GM23338 (cell line): ENCODE measurements around the gene KRTAP20-1. TPM values are rescaled to one million over a fixed set of nuclear protein-coding genes. Genes with fewer than 3 reads are reported as not detected.

Experiments used
- ATAC-seq: fragments of 200-7000 bp; cut with Tn5 transposase; 3 replicates; pipeline ENCODE4 v1.9.1; 2020
- DNase-seq: peaks from one replicate; pipeline ENCODE4 v3.0.0-alpha.2; 2015; ENCODE audit warnings: low spot score
- H2AFZ ChIP-seq: fragments of 200-600 bp; sonication (generic); 2 replicates; pipeline ENCODE4 v1.8.0; 2016; ENCODE audit warnings: antibody characterized with exemption, mild to moderate bottlenecking, moderate library complexity
- H3F3A ChIP-seq: fragments of 200-600 bp; sonication (generic); replicated peaks from 2 replicates; pipeline ENCODE4 v1.8.0; 2017; ENCODE audit warnings: antibody characterized with exemption, mixed run types, low read depth
- H3K27ac ChIP-seq: fragments of 200-600 bp; sonication (generic); 2 replicates; pipeline ENCODE4 v1.6.1; 2016; ENCODE audit warnings: low read depth
- H3K27me3 ChIP-seq: fragments of 200-600 bp; sonication (generic); 2 replicates; pipeline ENCODE4 v1.8.0; 2016; ENCODE audit warnings: mild to moderate bottlenecking, mixed run types, moderate library complexity; ENCODE audit not compliant: insufficient read depth
- H3K36me3 ChIP-seq: fragments of 200-600 bp; sonication (generic); 2 replicates; pipeline ENCODE4 v1.8.0; 2016; ENCODE audit warnings: mild to moderate bottlenecking; ENCODE audit not compliant: insufficient read depth
- H3K4me1 ChIP-seq: fragments of 200-600 bp; sonication (generic); 2 replicates; pipeline ENCODE4 v1.8.0; 2016; ENCODE audit warnings: mild to moderate bottlenecking, moderate library complexity; ENCODE audit not compliant: insufficient read depth
- H3K4me2 ChIP-seq: fragments of 200-600 bp; sonication (generic); 2 replicates; pipeline ENCODE4 v1.7.1; 2017; ENCODE audit warnings: mixed run types
- H3K4me3 ChIP-seq: fragments of 200-600 bp; sonication (generic); 2 replicates; pipeline ENCODE4 v1.6.1; 2016; ENCODE audit warnings: mixed run types
- H3K79me2 ChIP-seq: fragments of 200-600 bp; sonication (generic); replicated peaks from 2 replicates; pipeline ENCODE4 v1.8.0; 2017; ENCODE audit warnings: mild to moderate bottlenecking; ENCODE audit not compliant: insufficient read depth
- H3K9me2 ChIP-seq: fragments of 200-600 bp; sonication (generic); 2 replicates; pipeline ENCODE4 v1.8.0; 2017; ENCODE audit not compliant: insufficient read depth
- H4K20me1 ChIP-seq: fragments of 200-600 bp; sonication (generic); replicated peaks from 2 replicates; pipeline ENCODE4 v1.8.0; 2017; ENCODE audit warnings: mild to moderate bottlenecking; ENCODE audit not compliant: insufficient read depth
- H3K27ac Mint-ChIP-seq: 2 replicates; pipeline ENCODE4 v1.8.0; 2020; ENCODE audit warnings: inconsistent platforms, mild to moderate bottlenecking, moderate library complexity, mixed read lengths
- H3K27me3 Mint-ChIP-seq: 3 replicates; pipeline ENCODE4 v1.8.0; 2022; ENCODE audit warnings: low read depth, mild to moderate bottlenecking, moderate library complexity, mixed read lengths, inconsistent platforms; ENCODE audit not compliant: insufficient read depth, poor library complexity
- H3K36me3 Mint-ChIP-seq: 3 replicates; pipeline ENCODE4 v1.8.0; 2021; ENCODE audit warnings: low read depth, mild to moderate bottlenecking, inconsistent platforms, moderate library complexity, mixed read lengths
- H3K4me1 Mint-ChIP-seq: 3 replicates; pipeline ENCODE4 v1.8.0; 2020; ENCODE audit warnings: mild to moderate bottlenecking, inconsistent platforms, mixed read lengths
- H3K4me3 Mint-ChIP-seq: 3 replicates; pipeline ENCODE4 v1.8.0; 2021; ENCODE audit warnings: moderate library complexity, mild to moderate bottlenecking, inconsistent platforms, mixed read lengths
- H3K9me3 Mint-ChIP-seq: 3 replicates; pipeline ENCODE4 v1.8.0; 2020; ENCODE audit warnings: moderate library complexity, mild to moderate bottlenecking, inconsistent platforms, mixed read lengths
- ETS1 ChIP-seq: IDR thresholded peaks from 2 replicates; pipeline ENCODE4 v1.6.1; 2016; ENCODE audit warnings: antibody characterized with exemption
- ZNF114 ChIP-seq: fragments of 250-450 bp; sonication (Bioruptor Pico); IDR thresholded peaks from 2 replicates; pipeline ENCODE4 v1.5.0; 2020; ENCODE audit warnings: mild to moderate bottlenecking, moderate library complexity
- ZNF331 ChIP-seq: fragments of 250-450 bp; sonication (Bioruptor Pico); IDR thresholded peaks from 2 replicates; pipeline ENCODE4 v1.5.0; 2020; ENCODE audit warnings: low read depth, mild to moderate bottlenecking, moderate library complexity
- ZNF462 ChIP-seq: fragments of 250-450 bp; sonication (Bioruptor Pico); IDR thresholded peaks from 2 replicates; pipeline ENCODE4 v1.5.0; 2020; ENCODE audit warnings: mild to moderate bottlenecking, moderate library complexity
- polyA plus RNA-seq: library from polyadenylated mRNA; unstranded; fragments of >200 nt; fragmentation: Nextera tagmentation; extraction: Ambion mirVana; gene quantifications from 2 replicates; pipeline ENCODE4 v1.2.1, GENCODE V29; 2016
- total RNA-seq: library from RNA; depleted of rRNA; stranded (reverse); fragments of >200 nt; shearing (Covaris generic); gene quantifications from 2 replicates; pipeline ENCODE4 v1.2.3, GENCODE V29; 2014
- TF ChIP-seq, protein P1 (sequence below), 2 experiments: fragments of 200-600 bp in 1 of 2; sonication (generic) in 1 of 2; conservative IDR thresholded peaks; 2 replicates each; pipeline versions ENCODE4 v1.5.1 to v1.6.1; 2016 to 2017; ENCODE audit warnings: antibody characterized with exemption in 2 of 2, low read depth in 2 of 2, mild to moderate bottlenecking in 2 of 2, moderate library complexity in 1 of 2
- TF ChIP-seq, protein P2 (sequence below): IDR thresholded peaks from one replicate; pipeline ENCODE4 v1.6.1; 2018; ENCODE audit warnings: antibody characterized with exemption; ENCODE audit not compliant: unreplicated experiment

Gene KRTAP20-1
- total and polyA plus RNA-seq, 2 experiments from 2014 or later = not detected

GRCh38 chr21:30638686-30639085, 22.5 kb downstream of the KRTAP20-1 start (continued):
- no peak for TF ChIP-seq ZNF462 (CRISPR knock-in tag)
- TF ChIP-seq ETS1 = no peak
- TF ChIP-seq ZNF114 (CRISPR knock-in tag) = no peak
- TF ChIP-seq, protein P1, sequence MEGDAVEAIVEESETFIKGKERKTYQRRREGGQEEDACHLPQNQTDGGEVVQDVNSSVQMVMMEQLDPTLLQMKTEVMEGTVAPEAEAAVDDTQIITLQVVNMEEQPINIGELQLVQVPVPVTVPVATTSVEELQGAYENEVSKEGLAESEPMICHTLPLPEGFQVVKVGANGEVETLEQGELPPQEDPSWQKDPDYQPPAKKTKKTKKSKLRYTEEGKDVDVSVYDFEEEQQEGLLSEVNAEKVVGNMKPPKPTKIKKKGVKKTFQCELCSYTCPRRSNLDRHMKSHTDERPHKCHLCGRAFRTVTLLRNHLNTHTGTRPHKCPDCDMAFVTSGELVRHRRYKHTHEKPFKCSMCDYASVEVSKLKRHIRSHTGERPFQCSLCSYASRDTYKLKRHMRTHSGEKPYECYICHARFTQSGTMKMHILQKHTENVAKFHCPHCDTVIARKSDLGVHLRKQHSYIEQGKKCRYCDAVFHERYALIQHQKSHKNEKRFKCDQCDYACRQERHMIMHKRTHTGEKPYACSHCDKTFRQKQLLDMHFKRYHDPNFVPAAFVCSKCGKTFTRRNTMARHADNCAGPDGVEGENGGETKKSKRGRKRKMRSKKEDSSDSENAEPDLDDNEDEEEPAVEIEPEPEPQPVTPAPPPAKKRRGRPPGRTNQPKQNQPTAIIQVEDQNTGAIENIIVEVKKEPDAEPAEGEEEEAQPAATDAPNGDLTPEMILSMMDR (conservative IDR thresholded peaks at IDR 0.05; ENCODE audit: low read depth in 2 of 2) = no peak

DNA sequence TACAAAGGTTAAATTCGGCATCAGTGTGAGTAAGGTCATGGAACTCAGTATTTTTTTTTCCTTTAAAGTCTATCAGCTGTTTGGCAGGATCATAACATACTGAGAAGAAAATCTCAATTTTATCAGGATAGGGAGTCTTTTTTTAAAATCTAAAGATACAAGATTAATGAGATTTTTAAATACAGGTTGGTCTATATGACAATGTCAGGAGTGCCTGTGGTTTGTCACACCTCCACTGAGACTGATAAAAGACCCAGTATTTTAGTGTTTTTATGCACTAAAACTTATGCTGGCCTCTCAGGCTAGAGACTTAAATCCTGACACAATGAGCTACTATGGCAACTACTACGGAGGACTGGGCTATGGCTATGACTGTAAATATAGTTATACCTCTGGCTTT, 26.3 kb downstream of the KRTAP20-1 start, which contains the start of gene KRTAP20-3:
Gene KRTAP20-3 (plus strand): TSS at position 301 of the 400 bp plus-strand sequence.
- Histone ChIP-seq H3F3A (no peaks in the 10 kb centered on the region), H3K36me3 (no peaks in the 10 kb centered on the region)
- no peak for ATAC-seq

More for the DNA sequence above, 26.3 kb downstream of the KRTAP20-1 start, which contains the start of gene KRTAP20-3:
- Mint-ChIP-seq H3K27ac (no peak within 1 kb of the TSS), H3K4me1 (no peaks in the 10 kb centered on the region), H3K27me3 (no peaks in the 10 kb centered on the region), H3K36me3 (no peaks in the 10 kb centered on the region), H3K4me3 (no peak within 1 kb of the TSS), H3K9me3 (peaks cover 3% of the 10 kb centered on the region; the same call in 2 of the 3 replicates)
- Histone ChIP-seq H3K27ac (no peak within 1 kb of the TSS), H3K9me2 (0 out of 2 replicates have a peak, but pooled peaks cover 8% of the 10 kb centered on the region), H3K4me2 (no peak within 1 kb of the TSS), H3K27me3 (no peaks in the 10 kb centered on the region), H2AFZ (no peak within 1 kb of the TSS), H3K4me3 (no peak within 1 kb of the TSS), H3K4me1 (no peaks in the 10 kb centered on the region), H3K79me2 (no peaks in the 10 kb centered on the region), H4K20me1 (no peaks in the 10 kb centered on the region)
- TF ChIP-seq ZNF331 = no peak
- TF ChIP-seq, protein P2, sequence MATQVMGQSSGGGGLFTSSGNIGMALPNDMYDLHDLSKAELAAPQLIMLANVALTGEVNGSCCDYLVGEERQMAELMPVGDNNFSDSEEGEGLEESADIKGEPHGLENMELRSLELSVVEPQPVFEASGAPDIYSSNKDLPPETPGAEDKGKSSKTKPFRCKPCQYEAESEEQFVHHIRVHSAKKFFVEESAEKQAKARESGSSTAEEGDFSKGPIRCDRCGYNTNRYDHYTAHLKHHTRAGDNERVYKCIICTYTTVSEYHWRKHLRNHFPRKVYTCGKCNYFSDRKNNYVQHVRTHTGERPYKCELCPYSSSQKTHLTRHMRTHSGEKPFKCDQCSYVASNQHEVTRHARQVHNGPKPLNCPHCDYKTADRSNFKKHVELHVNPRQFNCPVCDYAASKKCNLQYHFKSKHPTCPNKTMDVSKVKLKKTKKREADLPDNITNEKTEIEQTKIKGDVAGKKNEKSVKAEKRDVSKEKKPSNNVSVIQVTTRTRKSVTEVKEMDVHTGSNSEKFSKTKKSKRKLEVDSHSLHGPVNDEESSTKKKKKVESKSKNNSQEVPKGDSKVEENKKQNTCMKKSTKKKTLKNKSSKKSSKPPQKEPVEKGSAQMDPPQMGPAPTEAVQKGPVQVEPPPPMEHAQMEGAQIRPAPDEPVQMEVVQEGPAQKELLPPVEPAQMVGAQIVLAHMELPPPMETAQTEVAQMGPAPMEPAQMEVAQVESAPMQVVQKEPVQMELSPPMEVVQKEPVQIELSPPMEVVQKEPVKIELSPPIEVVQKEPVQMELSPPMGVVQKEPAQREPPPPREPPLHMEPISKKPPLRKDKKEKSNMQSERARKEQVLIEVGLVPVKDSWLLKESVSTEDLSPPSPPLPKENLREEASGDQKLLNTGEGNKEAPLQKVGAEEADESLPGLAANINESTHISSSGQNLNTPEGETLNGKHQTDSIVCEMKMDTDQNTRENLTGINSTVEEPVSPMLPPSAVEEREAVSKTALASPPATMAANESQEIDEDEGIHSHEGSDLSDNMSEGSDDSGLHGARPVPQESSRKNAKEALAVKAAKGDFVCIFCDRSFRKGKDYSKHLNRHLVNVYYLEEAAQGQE = no peak
- DNase-seq = no peak
